LoVo (cell line): ENCODE results near the gene CCNB1IP1.
"Not testable (repeated sequence)": the region's sequence is repeated elsewhere in the genome, so short reads cannot be mapped to it uniquely, and the experiment has no call there.

ENCODE experiments used
- DNase-seq: peaks from one replicate; pipeline ENCODE4 v3.0.0-alpha.2; 2016; ENCODE audit warnings: low spot score

The CCNB1IP1 gene, protein sequence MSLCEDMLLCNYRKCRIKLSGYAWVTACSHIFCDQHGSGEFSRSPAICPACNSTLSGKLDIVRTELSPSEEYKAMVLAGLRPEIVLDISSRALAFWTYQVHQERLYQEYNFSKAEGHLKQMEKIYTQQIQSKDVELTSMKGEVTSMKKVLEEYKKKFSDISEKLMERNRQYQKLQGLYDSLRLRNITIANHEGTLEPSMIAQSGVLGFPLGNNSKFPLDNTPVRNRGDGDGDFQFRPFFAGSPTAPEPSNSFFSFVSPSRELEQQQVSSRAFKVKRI

DNA sequence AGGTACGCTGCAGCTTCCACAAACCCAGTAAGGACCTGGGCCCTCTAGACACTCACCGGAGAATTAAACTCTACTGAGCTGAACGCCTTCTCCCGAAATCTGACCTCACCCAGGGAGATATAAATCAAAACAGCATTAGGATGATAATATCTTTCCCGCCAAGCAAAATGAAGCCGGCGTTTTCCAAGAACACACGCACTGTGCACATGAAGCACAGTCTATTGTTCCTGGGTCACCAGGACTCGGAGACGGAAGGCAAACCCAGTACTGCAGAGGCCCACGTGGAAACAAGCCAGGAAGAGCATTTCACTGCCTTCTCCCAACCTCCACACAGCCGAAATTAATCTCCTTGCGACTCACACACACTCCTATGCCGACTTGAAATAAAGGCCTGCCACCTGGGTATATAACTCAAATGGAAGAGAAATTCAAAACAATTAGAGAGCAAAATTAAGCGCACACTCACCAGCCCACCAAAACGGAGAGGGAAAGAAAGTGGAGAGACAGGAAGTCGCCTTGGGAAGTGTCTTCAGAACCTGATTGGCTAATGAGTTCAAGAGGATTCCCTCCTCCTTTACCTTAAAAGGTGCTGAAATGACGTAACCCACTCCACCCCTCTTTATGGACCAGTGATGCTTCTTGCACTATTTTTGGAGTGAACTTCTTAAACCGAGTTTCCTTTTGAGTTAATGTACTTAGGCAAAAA lies at the start of gene CCNB1IP1:
TSS of gene CCNB1IP1 (minus strand) at position 492 of the 706 bp plus-strand sequence. CDS start 16,756 bp downstream, outside the sequence.
- peak; percentile 83 for DNase-seq

DNA sequence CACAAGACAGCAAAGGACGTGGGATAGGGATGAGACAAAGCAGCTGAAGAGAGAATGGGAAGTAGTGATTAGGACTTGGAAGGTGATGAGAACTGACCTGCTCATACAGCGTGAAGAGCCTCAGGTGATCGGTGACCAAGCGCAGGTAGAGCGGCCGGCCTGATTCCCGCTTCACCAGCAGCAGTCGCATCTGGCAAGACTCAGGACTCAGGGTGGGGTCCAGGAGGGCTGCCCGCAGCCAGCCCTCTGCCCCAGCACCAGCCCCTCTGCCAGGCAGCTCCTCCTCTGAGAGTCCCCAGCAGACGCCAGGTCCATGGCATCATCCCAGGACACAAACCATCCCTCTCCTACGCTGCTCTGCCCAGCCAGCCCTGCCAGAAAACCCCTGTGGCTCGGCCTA lies 49.4 kb upstream of the CCNB1IP1 start:
- DNase-seq = no peak

DNA sequence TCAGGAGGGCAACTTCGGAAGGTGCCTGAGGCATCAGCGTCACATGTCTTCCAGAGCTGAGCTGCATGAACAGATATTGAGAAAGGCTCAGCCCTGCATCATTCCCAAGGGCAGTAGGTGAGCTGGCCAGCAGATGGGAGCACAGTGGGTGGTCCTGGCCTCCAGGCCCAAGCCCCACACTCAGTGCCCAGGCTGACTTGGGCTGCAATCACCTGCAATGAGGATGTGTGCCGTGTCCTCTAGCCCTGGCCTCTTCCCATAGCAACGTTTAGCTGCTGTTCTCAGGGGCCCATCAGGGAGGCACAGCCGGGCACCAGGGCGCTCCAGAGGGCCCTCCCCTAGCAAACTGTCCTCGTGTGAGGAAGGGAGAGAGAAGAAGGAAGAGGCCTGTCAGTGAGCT lies 48.3 kb upstream of the CCNB1IP1 start:
- no peak for DNase-seq

DNA sequence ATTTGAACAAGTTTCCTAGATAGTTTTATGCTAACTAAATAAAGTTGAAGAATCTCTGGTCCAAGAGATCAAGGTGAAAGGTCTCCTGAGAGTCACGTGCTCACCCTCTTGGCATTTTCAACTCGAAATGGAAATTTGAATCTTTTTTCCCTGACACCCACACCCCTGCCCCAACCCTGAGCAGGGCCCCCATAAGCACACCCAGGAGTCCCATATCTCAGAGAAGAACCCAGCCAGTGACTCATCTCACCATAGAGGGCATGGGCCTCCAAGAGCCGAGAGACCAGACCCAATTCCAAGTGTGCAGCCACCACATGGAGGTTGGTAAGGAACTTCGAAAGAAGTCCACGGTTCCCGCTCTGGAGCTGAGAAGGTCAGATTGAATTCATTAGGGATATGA lies 47.6 kb upstream of the CCNB1IP1 start:
- DNase-seq = no peak

DNA sequence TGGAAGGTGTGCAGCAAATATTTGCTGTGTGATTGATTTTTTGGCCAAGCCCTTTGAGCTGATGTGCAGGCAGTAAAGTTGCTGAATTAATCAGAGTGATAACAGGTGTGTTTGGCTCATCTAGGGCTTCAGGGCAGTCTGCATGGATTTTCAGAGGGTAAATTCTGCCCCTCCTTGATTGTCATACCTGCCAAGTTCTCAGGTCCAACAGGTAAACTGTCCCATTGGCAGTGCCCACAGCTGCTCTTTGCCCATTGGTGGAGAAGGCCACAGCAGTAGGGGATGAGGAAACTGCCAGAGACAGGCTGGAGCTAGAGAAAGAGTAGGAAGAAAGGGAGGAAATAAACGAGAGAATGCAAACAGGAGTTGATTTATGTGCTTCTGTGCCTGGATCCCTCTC lies 46.7 kb upstream of the CCNB1IP1 start:
- no peak for DNase-seq

DNA sequence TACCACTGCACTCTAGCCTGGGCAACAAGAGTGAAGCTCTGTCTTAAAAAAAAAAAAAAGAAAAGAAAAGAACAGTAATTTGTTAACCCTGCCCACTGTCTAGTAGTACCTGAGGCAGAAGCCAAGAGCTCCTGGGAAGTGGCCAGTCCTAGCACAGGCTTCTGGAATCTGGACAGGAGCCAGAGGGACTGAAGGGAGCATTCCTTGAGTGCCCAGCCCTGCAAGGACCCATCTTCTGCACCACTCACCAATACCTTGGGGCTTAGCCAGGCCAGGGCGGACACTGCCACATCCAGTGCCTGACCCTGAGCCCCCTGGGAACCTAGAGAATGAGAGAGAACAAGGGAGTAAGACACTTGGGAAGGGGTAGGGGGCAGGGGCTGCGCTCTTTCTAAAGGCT lies 44.1 kb upstream of the CCNB1IP1 start:
- DNase-seq = no peak

DNA sequence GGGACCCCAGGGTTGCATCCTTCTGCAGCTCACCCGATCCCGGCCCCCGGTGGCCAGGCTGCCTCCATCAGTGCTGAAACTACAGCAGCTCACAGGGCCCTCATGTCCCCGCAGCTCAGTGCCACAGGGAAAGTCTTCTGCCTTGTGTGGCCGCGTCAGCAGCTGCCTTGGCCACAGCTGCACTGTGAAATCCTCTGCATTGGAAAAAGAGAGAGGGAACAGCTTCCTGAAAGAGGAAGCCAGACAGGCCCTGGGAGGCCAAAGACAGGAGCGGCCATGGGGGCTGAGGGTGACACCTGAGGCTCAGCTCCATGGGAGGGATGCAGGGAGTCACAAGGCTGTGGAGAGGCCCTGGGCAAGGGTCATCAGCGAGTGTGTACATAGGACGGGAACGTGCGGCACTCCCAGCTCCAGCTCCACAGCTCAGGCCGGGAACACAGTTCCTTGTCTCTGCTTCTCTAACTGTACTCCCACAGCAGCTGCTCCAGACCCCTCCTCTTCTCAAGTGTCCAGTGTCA lies 43.1 kb upstream of the CCNB1IP1 start:
- no peak for DNase-seq

DNA sequence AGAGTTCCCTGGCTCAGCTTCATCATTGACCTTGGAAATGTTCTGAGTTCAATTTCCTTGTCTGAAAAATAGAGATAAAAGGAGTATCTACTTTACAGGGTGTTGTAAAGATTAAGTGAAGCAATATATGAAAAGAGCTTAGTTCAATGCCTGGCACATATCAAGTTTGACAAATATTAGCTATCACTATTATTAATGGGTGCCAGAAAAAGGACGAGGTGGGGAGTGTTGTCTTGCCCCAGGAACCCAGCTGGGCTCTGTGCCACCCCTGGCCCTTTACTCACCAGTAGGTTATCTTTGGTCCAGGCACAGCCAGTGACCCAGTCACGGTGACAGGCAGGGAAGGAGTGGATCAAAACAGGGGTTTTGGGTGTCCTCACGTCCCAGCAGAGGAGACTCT lies 42.4 kb upstream of the CCNB1IP1 start:
- no peak for DNase-seq

DNA sequence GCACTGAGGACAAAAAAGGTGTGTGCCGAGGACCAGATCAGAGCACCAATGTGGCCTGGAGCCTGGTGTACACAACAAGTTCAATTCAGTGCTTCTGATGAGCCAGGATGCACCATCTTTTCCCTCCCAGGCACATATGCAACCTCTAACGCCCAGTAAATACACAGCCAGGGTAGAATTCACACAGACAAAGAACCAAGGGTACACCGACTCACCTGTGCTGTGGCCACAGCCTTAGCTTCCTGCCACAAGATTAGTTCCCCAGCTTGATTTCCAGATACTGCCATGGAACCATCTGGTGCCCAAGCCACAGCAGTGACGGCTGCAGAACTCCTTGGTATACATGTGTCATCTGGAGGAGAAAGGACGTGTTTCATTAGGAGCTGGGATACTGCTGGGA lies 39.7 kb upstream of the CCNB1IP1 start:
- no peak for DNase-seq

DNA sequence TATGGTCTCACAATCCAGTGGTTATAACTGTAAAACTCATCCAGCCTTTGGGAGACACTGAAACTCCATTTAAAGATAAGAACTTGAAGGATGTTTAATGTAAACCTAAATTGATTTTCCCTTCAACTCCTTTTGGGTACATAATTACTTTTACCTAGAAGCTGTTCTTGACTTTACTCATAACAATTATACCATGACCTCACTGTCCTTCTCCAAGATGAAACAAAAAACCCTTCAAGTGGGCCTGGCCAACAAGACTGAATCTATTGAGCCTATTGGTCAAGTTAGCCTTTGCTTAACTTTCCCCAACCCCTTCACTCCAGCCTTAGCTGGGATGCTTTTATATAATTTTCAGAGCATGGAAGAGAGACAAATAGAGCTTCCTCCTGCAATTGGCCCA lies 32.8 kb upstream of the CCNB1IP1 start:
- DNase-seq = no peak

DNA sequence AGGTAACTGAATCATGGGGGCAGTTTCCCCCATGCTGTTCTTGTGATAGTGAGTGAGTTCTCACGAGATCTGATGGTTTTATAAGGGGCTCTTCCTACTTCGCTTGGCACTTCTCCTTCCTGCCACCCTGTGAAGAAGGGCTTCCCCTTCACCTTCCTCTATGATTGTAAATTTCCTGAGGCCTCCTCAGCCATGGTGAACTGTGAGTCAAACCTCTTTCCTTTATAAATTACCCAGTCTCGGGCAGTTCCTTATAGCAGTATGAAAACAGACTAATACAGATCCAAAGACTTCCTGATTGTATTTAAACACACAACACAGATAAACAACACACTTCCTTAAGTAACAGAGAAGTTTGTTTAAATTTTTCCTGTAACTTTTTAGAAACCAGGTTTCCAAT lies 25.4 kb upstream of the CCNB1IP1 start:
- DNase-seq = not testable (repeated sequence)

DNA sequence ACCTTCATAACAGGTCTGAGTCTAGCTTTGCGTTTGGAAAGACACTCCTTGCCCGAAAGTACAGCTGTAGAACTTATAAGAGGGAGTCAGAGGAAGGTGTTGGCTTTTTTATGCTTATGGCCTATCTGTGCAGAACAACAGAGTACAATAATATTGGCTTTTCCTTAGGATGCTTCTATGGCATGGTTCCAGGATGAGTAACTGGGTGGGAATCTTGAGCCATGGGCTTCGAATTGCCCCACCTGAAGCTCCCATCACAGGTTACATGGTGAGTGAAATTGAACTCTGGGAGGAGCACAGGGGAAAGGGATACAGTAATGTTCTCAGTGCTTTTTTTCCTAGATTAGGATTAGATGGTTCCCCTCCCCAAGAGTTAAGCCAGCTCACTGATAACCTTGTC lies 23.3 kb upstream of the CCNB1IP1 start:
- no peak for DNase-seq

DNA sequence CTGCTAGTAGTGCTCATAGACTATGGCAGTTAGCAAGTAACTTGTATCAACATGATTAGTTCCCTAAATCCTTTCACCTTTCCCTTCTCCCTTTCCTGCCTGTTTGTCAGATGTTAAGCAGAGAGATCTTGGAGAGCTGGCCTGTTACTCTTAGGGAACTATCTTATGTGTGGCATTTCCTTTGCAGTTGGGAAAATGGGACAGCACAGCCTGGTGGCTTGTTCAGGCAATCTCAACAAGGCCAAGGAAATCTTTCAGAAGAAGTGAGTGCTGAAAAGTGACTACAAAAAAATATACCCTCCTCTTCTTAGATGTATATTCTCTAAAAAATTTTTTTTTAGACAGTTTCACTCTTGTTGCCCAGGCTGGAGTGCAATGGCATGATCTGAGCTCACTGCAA lies 17.8 kb upstream of the CCNB1IP1 start:
- no peak for DNase-seq

DNA sequence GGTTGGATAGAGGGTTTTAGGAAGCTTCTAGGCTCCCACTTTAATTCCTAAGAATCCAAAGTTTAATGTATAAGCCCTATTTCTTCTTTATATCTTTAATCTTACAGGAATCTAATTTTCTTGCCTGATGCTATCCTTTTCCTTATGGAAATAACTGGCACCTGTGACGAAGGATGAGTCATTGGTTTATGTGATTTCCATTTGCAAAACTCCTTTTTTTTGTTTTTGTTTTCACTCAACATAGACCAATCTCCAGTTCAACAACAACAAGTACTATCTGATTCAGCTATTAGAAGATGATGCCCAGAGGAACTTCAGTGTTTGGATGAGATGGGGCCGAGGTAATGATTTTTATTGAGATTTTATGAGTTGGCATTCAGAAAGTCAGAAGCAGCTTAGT lies 17.2 kb upstream of the CCNB1IP1 start:
- no peak for DNase-seq

DNA sequence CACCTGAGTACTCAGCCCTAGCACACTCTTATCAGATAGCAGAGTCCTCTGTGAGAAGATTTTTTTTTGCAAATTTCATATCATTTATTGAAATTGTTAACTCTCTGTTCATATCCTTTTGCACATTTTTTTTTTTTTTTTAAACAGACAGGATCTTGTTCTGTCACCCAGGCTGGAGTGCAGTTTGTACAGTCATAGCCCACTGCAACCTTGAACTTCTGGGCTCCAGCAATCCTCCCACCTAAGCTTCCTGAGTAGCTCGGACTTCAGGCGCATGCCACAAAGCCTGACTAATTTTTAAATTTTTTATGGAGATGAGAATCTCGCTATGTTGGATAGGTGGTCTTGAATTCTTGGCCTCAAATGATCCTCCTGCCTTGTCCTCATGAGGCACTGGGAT lies 14.7 kb upstream of the CCNB1IP1 start:
- DNase-seq = no peak

DNA sequence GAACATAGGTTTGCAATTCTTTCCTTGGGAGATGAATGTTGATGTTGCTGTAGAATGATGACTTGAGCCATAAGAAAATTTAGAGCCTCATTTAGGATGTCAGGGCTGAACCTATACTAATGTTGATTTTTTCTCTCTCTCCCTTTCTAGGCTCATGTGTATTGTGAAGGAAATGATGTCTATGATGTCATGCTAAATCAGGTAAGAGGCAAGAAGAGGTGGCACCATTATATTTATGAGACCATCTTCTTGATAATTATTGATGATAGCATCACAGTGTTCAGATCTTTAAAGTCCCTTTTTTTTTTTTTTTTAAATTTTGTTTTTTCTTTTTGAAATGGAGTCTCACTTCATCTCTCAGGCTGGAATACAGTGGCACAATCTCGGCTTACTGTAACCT lies 13.6 kb upstream of the CCNB1IP1 start:
- no peak for DNase-seq

DNA sequence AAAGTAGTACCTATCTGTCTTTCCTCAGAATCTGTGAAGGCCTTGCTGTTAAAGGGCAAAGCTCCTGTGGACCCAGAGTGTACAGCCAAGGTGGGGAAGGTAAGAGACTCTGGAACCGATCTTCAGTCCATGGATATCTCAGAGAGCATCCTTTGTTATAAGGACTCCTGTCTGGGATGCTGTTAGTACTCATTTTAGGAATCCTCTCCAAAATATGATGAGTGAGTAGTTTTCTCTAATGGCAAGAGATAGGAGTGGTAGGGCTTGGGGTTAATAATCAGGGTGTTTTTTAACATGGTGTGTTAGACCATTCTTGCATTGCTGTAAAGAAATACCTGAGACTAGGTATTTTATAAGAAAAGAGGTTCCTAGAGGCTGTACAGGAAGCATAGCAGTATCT lies 12.3 kb upstream of the CCNB1IP1 start:
- DNase-seq = no peak

DNA sequence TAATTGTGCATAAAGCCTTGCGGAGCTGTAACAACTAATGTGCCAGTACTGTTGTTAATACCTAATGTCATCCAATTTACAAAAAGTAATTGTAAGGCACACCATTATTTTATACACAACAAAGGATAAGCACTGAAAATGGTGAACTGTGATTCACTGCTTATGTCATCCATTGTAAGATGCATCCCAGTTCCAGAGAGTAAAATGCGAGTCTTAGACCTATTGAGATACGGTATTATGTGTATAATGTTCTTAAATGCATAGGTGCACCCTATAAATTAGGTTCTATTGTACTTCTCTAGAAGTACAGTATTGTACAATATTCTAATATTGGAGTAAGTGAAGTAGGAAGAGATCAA lies 10.8 kb upstream of the CCNB1IP1 start:
- DNase-seq = peak; percentile 11

DNA sequence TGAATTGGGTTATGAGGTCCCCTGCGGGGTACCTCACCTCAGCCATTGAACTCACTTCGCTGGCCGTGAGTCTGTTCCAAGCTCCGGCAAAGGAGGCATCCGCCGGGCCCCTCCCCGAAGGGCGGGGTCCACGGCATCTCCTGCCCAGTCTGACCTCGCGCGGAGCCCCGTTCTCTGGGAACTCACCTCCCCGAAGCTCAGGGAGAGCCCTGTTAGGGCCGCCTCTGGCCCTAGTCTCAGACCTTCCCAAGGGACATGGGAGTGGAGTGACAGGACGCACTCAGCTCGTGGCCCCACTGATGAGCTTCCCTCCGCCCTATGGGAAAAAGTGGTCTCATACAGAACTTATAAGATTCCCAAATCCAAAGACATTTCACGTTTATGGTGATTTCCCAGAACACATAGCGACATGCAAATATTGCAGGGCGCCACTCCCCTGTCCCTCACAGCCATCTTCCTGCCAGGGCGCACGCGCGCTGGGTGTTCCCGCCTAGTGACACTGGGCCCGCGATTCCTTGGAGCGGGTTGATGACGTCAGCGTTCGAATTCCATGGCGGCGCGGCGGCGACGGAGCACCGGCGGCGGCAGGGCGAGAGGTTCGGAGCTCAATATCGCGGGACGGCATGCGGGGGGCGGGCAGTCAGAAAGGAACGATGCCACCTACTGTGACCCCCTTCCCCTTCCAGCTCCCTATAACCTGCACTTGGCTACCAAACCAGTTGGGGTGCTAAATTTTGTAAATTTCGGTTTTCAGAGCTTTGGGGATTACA lies 10.2 kb upstream of the CCNB1IP1 start, which contains the start of gene PARP2:
TSS of gene PARP2 (plus strand) at position 544 of the 770 bp plus-strand sequence. CDS start at position 551, 7 bp downstream.
- peak; percentile 99 for DNase-seq

DNA sequence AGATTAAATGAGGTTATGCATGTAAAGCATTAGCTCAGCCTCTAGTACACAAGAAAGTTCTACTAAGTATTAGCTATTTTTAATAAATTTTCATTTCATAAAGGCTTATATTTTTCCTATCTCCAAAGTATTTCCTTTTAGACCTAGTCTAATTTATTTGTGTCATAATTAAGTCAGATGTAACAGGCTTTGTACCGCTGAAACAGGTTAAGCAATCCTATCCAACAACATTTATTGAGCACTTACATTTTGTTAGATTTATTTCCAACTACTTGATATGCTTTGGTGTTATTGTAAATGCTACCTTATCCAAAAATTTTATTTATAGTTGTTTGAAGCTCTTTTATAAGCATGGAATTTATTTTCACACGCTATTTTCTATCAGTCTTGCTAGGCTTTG lies 8.6 kb upstream of the CCNB1IP1 start:
- DNase-seq = no peak

DNA sequence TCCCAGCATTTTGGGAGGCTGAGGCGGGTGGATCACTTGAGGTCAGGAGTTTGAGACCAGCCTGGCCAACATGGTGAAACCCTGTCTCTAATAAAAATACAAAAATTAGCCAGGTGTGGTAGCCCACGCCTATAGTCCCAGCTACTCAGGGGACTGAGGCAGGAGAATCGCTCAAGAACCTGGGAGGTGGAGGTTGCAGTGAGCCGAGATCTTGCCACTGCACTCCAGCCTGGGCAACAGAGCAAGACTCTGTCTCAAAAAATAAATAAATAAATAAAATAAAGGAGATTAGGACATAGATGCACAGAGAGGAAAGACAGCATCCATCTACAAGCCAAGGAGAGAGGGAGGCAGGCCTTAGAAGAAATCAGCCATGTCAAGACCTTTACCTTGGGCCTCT lies 8.0 kb upstream of the CCNB1IP1 start:
- not testable (repeated sequence) for DNase-seq

DNA sequence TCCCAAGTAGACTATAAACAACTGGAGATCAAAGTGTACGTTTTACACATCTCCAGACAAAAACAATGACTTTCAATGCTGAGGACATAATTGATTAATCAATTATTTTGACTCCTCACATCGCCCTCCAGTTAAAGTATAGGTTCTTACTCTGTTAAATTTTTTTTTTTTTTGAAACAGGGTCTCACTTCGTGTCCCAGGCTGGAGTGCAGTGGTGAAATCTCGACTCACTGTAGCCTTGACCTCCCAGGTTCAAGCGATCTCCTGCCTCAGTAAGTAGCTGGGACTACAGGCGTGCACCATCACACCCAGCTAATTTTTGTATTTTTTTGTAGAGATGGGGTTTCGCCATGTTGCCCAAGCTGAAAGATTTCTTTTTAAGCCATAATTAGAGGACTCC lies 938 bp upstream of the CCNB1IP1 start:
- DNase-seq = no peak

DNA sequence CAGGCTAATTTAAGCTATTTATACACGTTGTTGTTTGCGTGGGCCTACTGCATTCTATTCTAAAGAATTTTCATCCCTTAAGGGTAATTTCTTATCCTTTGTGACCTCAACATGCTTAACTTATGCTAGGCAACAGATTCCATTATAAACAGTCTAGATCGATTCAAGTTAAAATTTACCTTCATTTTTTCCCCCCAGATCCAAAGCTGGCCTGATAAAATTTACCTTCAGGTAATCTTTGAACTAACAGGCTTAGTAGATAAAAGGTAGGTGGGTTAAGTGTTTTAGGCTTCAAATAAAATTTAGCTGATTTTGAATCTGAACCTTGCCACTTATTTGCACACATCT lies 389 bp upstream of the CCNB1IP1 start:
- no peak for DNase-seq
